Measurements from ENCODE around the gene LZTS3. TPM values are rescaled to one million over a fixed set of nuclear protein-coding genes. Genes with fewer than 3 reads are reported as not detected.

Gene LZTS3
- total RNA-seq: 18.8 TPM

GRCh38 chr20:3172933-3173609 is at the start of gene LZTS3:
LZTS3 (minus strand) TSS chr20:3173549; CDS start chr20:3167163, 6,386 bp downstream.

DNA sequence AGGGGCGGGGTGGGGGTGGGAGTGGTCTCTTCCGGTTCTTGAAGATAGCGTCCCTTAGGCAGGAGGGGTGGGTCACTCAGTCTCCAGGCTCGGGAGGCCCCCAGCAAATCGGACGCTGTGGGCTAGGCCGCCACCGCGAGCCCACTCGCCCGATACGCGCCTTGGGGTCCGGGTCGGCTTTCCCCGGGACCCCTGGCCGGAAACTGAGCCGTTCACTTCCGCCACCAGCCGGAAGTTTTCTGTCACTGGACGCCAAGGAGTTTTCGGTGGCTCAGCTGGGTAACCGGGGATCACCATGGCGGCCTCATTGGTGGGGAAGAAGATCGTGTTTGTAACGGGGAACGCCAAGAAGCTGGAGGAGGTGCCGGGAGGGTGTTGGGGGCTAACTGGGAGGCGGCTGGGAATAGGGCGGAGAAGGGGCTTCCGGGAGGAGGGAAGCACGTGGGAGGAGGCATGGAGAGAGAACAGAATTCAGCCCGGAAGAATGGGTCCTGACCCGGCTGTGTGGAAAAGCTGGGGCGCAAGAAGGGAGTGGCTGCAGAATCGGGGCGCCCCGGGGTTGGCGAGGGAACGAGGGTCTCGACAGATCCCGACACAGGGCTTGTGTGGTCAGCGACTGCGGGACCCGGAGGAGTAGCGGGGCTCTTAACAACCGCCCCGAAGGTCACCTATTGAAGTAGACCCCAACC is 36.1 kb upstream of the LZTS3 start, which contains the start of gene ITPA:
Gene ITPA, plus strand, starts transcription at position 242 of the 689 bp plus-strand sequence. Its CDS starts 54 bp downstream, at position 296.

GRCh38 chr20:3204124-3204794 is 30.9 kb upstream of the LZTS3 start, which contains the start of gene DDRGK1:
DDRGK1 (minus strand) TSS chr20:3204682; CDS start chr20:3204627, 55 bp downstream.

Other genes starting within 250 kb of the LZTS3 start
- 2.2 TPM for gene GNRH2, start 129.9 kb downstream of the LZTS3 start, total RNA-seq
- gene MRPS26, start 127.5 kb downstream of the LZTS3 start, total RNA-seq: 27.5 TPM
- gene OXT, start 101.9 kb downstream of the LZTS3 start, total RNA-seq: not detected
- gene AVP, start 88.8 kb downstream of the LZTS3 start, total RNA-seq: not detected
- 22.8 TPM for gene FASTKD5, start 13.7 kb downstream of the LZTS3 start, total RNA-seq
- gene UBOX5, start 13.7 kb downstream of the LZTS3 start, total RNA-seq: 4.7 TPM
- 40.4 TPM for gene DDRGK1, start 31.1 kb upstream of the LZTS3 start, total RNA-seq
- 31.0 TPM for gene ITPA, start 35.9 kb upstream of the LZTS3 start, total RNA-seq
- not detected for gene SLC4A11, start 65.6 kb upstream of the LZTS3 start, total RNA-seq
- gene DNAAF9, start 234.1 kb upstream of the LZTS3 start, total RNA-seq: 70.7 TPM